Head of caudate nucleus (tissue), 42 donors: ENCODE data around the gene DPF3.

Experiments used
- DNase-seq, 42 donors: peaks; one replicate each; pipeline versions ENCODE4 v3.0.0 to v3.0.0-alpha.2; 2020 to 2021; ENCODE audit warnings: mixed read lengths in 7 of 42
- intact Hi-C: fragments of 100-400 bp; cut with DNase I; formaldehyde crosslinking; loops from one replicate; pipeline ENCODE4 v1.15.0; 2022

Gene DPF3

GRCh38 chr14:72906879-72907278 is 13.0 kb upstream of the DPF3 start:
- no peak for DNase-seq
- intact Hi-C loops = loop anchor here (5.0 kb wide), 1 partner anchor 390 kb away; no protein-coding TSS in a partner anchor

GRCh38 chr14:72906316-72906715 is 12.4 kb upstream of the DPF3 start:
- intact Hi-C loops = loop anchor here (5.0 kb wide), 1 partner anchor 389 kb away; no protein-coding TSS in a partner anchor

DNA sequence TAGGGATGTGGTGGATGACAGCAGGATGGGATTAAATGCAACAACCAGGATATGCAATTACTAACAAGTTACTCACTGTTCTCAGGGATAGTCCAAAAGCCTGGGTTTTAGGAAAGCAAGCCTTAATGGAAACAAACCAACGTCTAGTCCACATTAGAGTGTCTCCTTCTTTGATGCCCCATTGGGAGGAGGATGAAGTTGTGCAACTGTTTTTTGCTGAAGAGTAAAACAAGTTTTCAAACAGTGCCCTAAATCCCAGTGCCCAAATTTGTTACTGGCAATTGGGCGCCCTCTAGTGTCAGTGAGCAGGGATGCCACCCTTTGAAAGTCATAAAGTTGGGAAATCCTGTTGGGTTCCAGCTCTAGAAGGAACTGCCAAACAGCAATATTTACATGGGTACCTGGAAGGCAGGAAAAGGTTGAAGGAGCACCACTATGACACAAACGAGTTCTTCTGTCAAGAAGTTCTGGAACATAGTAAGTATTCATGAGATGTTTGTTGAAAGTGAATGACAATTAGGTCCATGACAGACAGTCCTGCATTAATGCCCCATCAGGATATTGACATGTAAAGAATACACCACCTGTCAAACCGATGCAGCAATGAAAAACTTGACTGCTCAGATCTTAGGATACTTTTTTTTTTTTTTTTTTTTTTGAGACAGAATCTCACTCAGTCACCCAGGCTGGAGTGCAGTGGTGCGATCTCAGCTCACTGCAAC is 11.1 kb upstream of the DPF3 start:
- peak in 41 of 42 donors; percentile 32 to 89 (median 71) for DNase-seq

More at GRCh38 chr14:72906316-72906715, 12.4 kb upstream of the DPF3 start:
- DNase-seq = no peak

DNA sequence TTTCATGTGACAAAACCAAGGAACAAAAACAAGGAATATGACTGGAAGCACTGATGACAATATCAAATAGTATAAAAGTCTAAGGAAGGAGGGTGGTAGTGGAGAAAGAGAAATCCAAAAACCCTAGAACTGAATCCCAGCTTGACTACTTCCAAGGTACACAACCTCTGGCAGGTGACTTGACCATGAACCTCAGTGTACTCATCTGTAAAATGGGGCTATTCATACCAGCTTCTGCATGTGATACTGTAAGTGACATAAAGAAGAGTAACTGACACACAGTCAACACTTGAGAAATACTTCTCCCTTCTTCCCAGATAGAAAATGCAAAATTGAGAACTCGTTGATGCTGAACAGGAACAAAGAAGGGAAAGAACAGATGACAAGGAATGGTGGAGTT is 10.3 kb upstream of the DPF3 start:
- no peak for DNase-seq
- intact Hi-C loops = no loop called here

More for the DNA sequence above, 11.1 kb upstream of the DPF3 start:
- intact Hi-C loops = loop anchor here (5.0 kb wide), 1 partner anchor 388 kb away; no protein-coding TSS in a partner anchor

- no peak for DNase-seq
- intact Hi-C loops = loop anchor here (2.0 kb wide), 1 partner anchor 19 kb away; no protein-coding TSS in a partner anchor
Observed at GRCh38 chr14:72903716-72904115, 9.8 kb upstream of the DPF3 start.

DNA sequence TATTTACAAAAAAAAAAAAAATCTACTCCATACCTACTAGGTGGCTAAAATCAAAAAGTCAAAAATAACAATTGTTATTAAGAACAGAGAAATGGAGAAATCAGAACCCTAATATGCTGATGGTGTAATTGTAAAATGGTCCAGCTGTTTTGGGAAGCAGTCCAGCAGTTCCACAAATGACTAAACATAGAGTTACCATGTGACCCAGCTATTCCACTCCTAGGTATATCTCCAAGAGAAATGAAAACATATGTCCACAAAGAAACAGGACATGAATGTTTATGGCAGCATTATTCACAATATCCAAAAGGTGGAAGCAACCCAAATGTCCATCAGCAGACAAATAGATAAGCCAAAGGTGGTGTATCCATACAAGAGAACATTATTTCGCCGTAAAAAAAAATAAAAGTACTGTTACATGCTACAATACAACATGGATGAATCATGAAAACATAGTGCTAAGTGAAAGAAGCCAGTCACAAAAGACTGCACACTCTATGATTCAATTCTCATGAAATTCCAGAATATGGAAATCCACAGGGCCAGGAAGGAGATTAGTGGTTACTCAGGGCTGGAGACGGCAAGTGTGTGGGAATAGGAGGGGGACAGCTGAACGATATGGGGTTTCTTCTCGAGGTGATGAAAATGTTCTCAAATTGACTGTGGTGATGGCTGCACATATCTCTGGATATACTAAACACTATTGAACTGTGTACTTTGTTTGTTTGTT is 9.1 kb upstream of the DPF3 start:
- no peak for DNase-seq
- intact Hi-C loops = loop anchor here (2.0 kb wide), 1 partner anchor 20 kb away; no protein-coding TSS in a partner anchor

DNA sequence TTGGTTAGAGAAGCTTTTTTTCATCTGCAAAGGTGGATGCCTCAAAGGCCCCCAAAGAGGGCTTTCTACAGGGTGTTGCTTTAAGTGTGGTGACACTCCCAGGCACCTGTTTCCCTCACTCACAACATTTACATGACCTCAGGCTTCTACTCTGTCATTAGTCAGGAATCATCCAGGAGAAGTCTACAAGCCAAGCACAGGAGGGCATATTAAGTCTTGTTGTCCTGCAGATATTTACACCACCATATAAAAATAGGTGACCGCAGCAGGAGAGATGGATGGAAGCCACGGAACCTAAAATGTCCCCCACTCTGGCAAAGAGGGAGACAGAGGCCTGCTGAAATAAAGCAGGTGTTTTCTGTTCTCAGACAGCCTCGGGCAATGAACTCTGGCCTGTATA is 7.5 kb upstream of the DPF3 start:
- intact Hi-C loops = no loop called here

GRCh38 chr14:72898448-72898847 is 4.5 kb upstream of the DPF3 start:
- intact Hi-C loops = loop anchor here (10.0 kb wide), 2 partner anchors 114 to 184 kb away; no protein-coding TSS in a partner anchor
- DNase-seq = no peak

More for the DNA sequence above, 7.5 kb upstream of the DPF3 start:
- no peak for DNase-seq

- intact Hi-C loops = loop anchor here (10.0 kb wide), 2 partner anchors 110 to 180 kb away; no protein-coding TSS in a partner anchor
- DNase-seq = peak in 19 of 42 donors; percentile 7 to 36 (median 17)
Observed at GRCh38 chr14:72894623-72895378, 900 bp upstream of the DPF3 start.

GRCh38 chr14:72894323-72894622 is 372 bp upstream of the DPF3 start:
- intact Hi-C loops = loop anchor here (10.0 kb wide), 2 partner anchors 109 to 179 kb away; no protein-coding TSS in a partner anchor
- DNase-seq = peak in 1 of 42 donors; percentile 50

- intact Hi-C loops = loop anchor here (10.0 kb wide), 2 partner anchors 108 to 178 kb away; no protein-coding TSS in a partner anchor
- peak in 40 of 42 donors; percentile 3 to 77 (median 56) for DNase-seq
Observed at GRCh38 chr14:72892879-72893635, 844 bp downstream of the DPF3 start.

- DNase-seq = peak in 39 of 42 donors; percentile 2 to 64 (median 33)
- intact Hi-C loops = loop anchor here (10.0 kb wide), 2 partner anchors 107 to 177 kb away; no protein-coding TSS in a partner anchor
Observed at GRCh38 chr14:72892103-72892878, 1.6 kb downstream of the DPF3 start.

DNA sequence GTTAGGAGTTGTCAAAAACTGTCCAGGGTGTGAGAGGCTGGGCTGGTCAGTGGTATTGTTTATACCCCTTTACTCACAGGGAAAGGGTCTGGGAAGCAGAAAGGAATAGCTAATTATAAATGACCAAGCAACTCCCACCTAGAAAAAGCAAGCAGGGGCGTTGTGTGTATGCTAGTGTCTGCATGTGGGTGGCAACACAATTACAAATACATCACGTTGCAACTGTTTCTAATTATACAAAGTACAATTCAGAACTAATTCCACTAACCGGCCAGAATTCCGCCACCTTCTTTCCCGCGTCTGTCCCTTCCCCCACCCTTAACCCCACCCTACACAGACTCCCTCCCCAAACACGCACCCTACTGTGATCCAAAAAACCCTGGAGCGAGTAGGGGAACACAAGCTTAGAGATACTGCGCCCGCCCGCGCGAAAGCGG is 2.2 kb downstream of the DPF3 start:
- intact Hi-C loops = loop anchor here (10.0 kb wide), 2 partner anchors 107 to 177 kb away; no protein-coding TSS in a partner anchor
- DNase-seq = peak in 4 of 42 donors; percentile 19 to 26 (median 23)

DNA sequence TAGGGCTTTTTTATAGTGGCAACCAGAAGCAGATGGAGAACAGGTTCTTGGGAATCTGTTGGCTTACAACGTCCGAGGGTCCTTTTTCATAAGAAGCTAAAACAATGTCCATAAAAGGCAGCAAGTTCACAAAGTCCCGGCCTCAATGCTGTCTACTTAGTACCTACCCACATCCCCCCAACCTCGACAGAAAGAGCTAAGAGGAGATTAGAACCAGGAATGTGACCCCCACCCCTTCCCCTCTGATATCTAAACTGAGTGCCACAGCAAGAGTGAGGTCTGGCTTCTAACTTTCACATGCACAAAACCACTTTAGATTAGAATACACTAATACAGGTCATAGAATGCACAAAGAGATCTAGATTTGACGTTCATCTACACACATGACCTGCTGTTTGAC is 4.5 kb downstream of the DPF3 start:
- DNase-seq = no peak
- intact Hi-C loops = no loop called here

DNA sequence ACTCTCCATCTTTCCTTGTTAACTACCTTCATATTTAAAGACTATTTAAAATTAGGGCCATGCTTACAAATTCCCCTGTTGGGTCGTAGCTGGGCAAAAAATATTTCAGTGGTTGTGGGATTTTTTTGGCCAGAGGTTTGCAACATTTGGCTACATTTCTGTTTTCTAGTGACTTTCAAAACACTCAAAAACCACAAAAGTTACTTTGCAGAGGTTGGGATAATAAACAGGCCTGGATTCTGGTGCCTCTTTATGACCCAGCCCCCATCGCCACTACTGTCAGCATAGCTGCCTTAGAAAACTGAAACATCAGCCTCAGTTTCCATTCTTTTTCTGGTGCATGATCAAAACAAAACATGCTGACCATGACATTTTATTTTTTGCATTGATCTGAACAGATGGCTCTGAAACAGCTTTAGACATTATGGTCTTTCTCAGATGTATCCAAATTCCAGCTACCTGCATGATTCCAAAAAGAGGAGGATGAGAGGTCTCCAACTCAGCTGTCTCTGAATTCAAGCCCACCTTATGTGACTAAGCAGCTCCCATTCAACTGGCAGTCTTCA is 5.2 kb downstream of the DPF3 start:
- intact Hi-C loops = no loop called here
- no peak for DNase-seq

- no peak for DNase-seq
- intact Hi-C loops = no loop called here
Observed at GRCh38 chr14:72888192-72888591, 5.7 kb downstream of the DPF3 start.

DNA sequence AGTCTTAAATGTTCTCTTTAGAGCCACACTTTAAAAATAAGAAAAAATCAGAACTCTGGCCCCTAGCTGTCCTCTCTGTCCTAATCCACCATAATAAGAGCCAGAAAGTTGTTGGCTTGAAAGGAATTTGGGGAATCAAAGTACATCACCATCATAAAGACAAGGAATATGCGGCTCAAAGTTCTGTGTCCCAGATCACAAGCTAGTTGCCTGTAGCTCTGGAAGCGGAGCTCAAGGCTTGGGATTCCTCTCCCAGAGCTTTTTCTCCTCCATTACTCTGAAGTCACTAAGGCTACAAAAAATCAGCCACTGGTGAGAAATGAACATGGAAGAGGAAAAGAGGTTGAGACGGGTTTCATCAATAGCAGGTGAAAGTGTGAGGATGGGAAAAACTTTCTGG is 6.4 kb downstream of the DPF3 start:
- intact Hi-C loops = no loop called here
- DNase-seq = no peak
